ENCODE results near the gene XXYLT1. TPM values are rescaled to one million over a fixed set of nuclear protein-coding genes. Genes with fewer than 3 reads are reported as not detected.

The XXYLT1 gene
- total and polyA plus RNA-seq, 9 of the 15 experiments (the other 6 are each of a cell fraction or from before 2014, with no cell fraction given), result 1.9 to 18.9 (median 15.0) TPM

DNA sequence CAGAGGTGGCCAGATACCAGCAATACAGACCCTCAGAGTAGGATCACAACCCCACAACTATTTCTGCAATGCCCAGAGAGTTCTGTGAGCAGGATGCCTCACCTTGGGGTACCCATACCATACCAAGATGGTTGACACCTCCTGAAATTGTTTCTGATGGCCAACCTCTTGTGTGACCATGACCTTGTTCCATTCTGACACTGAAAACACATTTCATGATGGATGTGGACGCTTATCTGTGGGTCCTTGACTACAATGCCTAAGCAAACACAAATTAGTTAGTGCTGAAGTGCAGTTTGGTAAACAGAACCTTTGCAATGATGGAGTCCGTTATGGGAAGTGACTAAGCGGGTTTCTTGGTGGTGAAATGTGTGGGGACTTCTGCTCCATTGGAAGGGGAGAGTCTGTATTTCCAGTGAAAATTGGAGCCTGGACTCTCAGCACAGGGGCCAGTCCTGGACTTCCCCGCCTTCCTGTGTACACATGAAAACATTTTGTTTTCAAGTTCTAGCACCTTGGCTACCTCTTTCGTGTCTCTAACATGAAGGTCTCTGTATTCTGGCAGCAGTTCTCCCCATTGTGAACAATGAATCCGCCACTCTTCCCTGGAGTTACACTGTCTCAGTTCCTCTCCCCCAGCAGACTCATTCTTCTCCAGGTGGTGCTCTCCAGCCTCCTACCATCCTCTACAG lies 106.2 kb downstream of the XXYLT1 start (continued):
- no peak for TF ChIP-seq ILK (tag; IDR thresholded peaks at IDR 0.05; ENCODE audit: borderline replicate concordance, low read depth)
- no peak for TF ChIP-seq ZNF668 (CRISPR knock-in tag; IDR thresholded peaks at IDR 0.05)
- TF ChIP-seq, protein P1, sequence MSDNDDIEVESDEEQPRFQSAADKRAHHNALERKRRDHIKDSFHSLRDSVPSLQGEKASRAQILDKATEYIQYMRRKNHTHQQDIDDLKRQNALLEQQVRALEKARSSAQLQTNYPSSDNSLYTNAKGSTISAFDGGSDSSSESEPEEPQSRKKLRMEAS (CRISPR knock-in tag; IDR thresholded peaks at IDR 0.05), result no peak; the same call in 1 of the 2 replicates
- TF ChIP-seq TCF7L2 (IDR thresholded peaks at IDR 0.05; ENCODE audit: low read depth, low read length), result no peak
- TF ChIP-seq NCOA6 (IDR thresholded peaks at IDR 0.05), result no peak
- TF ChIP-seq CBFB (CRISPR knock-in tag; IDR thresholded peaks at IDR 0.05), result no peak
- TF ChIP-seq HDGF (IDR thresholded peaks at IDR 0.05), result no peak
- no peak for TF ChIP-seq FUS (optimal IDR thresholded peaks at IDR 0.05; ENCODE audit: low read depth, low read length)
- TF ChIP-seq DACH1 (IDR thresholded peaks at IDR 0.05; ENCODE audit: partially characterized antibody), result no peak
- TF ChIP-seq TEAD2 (tag; IDR thresholded peaks at IDR 0.05), result no peak
- no peak for TF ChIP-seq ZNF140 (CRISPR knock-in tag; IDR thresholded peaks at IDR 0.05)
- no peak for TF ChIP-seq ZBTB1 (CRISPR knock-in tag; IDR thresholded peaks at IDR 0.05; ENCODE audit: borderline replicate concordance, low read depth)
- no peak for TF ChIP-seq KDM5B (IDR thresholded peaks at IDR 0.05; ENCODE audit: insufficient replicate concordance, low read depth, low read length)
- TF ChIP-seq ZNF175 (CRISPR knock-in tag; IDR thresholded peaks at IDR 0.05; ENCODE audit: low read depth), result 0 out of 2 replicates have a peak, but pooled peaks have one; percentile 88
- no peak for TF ChIP-seq MXI1 (IDR thresholded peaks at IDR 0.05; ENCODE audit: low read depth, low read length)
- no peak for TF ChIP-seq NFE2L1 (tag; IDR thresholded peaks at IDR 0.05; ENCODE audit: borderline replicate concordance, low read depth)
- TF ChIP-seq, protein P2, sequence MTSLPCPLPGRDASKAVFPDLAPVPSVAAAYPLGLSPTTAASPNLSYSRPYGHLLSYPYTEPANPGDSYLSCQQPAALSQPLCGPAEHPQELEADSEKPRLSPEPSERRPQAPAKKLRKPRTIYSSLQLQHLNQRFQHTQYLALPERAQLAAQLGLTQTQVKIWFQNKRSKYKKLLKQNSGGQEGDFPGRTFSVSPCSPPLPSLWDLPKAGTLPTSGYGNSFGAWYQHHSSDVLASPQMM (CRISPR knock-in tag; IDR thresholded peaks at IDR 0.05), result no peak
- TF ChIP-seq CBFA2T2 (conservative IDR thresholded peaks at IDR 0.05), result no peak; the same call in 1 of the 2 replicates
- no peak for TF ChIP-seq ZNF551 (CRISPR knock-in tag; IDR thresholded peaks at IDR 0.05)
- TF ChIP-seq, protein P3, sequence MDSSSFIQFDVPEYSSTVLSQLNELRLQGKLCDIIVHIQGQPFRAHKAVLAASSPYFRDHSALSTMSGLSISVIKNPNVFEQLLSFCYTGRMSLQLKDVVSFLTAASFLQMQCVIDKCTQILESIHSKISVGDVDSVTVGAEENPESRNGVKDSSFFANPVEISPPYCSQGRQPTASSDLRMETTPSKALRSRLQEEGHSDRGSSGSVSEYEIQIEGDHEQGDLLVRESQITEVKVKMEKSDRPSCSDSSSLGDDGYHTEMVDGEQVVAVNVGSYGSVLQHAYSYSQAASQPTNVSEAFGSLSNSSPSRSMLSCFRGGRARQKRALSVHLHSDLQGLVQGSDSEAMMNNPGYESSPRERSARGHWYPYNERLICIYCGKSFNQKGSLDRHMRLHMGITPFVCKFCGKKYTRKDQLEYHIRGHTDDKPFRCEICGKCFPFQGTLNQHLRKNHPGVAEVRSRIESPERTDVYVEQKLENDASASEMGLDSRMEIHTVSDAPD (CRISPR knock-in tag; IDR thresholded peaks at IDR 0.05), result no peak
- TF ChIP-seq NELFE (IDR thresholded peaks at IDR 0.05; ENCODE audit: insufficient read depth, insufficient read length), result no peak
- TF ChIP-seq, protein P4, sequence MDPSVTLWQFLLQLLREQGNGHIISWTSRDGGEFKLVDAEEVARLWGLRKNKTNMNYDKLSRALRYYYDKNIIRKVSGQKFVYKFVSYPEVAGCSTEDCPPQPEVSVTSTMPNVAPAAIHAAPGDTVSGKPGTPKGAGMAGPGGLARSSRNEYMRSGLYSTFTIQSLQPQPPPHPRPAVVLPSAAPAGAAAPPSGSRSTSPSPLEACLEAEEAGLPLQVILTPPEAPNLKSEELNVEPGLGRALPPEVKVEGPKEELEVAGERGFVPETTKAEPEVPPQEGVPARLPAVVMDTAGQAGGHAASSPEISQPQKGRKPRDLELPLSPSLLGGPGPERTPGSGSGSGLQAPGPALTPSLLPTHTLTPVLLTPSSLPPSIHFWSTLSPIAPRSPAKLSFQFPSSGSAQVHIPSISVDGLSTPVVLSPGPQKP (CRISPR knock-in tag; IDR thresholded peaks at IDR 0.05), result no peak
- TF ChIP-seq TCF7 (IDR thresholded peaks at IDR 0.05; ENCODE audit: borderline replicate concordance), result no peak
- TF ChIP-seq SLC30A9 (CRISPR knock-in tag; IDR thresholded peaks at IDR 0.05), result no peak
- TF ChIP-seq, protein P5, sequence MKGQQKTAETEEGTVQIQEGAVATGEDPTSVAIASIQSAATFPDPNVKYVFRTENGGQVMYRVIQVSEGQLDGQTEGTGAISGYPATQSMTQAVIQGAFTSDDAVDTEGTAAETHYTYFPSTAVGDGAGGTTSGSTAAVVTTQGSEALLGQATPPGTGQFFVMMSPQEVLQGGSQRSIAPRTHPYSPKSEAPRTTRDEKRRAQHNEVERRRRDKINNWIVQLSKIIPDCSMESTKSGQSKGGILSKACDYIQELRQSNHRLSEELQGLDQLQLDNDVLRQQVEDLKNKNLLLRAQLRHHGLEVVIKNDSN (CRISPR knock-in tag; IDR thresholded peaks at IDR 0.05), result no peak
- no peak for TF ChIP-seq ZNF224 (CRISPR knock-in tag; IDR thresholded peaks at IDR 0.05)
- TF ChIP-seq KDM1A (IDR thresholded peaks at IDR 0.05), result peak; percentile 33 to 55; a peak in 2 of 4 replicates

Measured in K562 (cell line).